Tibial artery (tissue), 4 donors: ENCODE measurements around the gene BANF2.

ENCODE experiments used
- DNase-seq, 2 donors: peaks; one replicate each; pipeline ENCODE4 v3.0.0-alpha.2; 2019
- H3K27ac ChIP-seq, 2 donors: fragments of 200-600 bp; sonication (generic) in 1 of 2; 1 replicate in 1 of 2; 2 replicates in 1 of 2; pipeline ENCODE4 v1.5.1; 2018 to 2019; ENCODE audit warnings: mild to moderate bottlenecking in 1 of 2
- H3K27me3 ChIP-seq, 2 donors: fragments of 200-600 bp; sonication (generic) in 1 of 2; one replicate each; pipeline versions ENCODE4 v1.5.1 to v1.6.0; 2016 to 2019
- H3K36me3 ChIP-seq, 3 donors: fragments of 200-600 bp; sonication (generic) in 2 of 3; one replicate each; pipeline ENCODE4 v1.5.1; 2016 to 2019; ENCODE audit warnings: mild to moderate bottlenecking in 2 of 3
- H3K4me1 ChIP-seq, 4 donors: fragments of 200-600 bp; sonication (generic) in 2 of 4; 1 replicate in 3 of 4; 2 replicates in 1 of 4; pipeline ENCODE4 v1.5.1; 2016 to 2019
- H3K4me3 ChIP-seq, 2 donors: fragments of 200-600 bp; sonication (generic) in 1 of 2; 1 replicate in 1 of 2; 2 replicates in 1 of 2; pipeline ENCODE4 v1.5.1; 2018 to 2019; ENCODE audit warnings: mild to moderate bottlenecking in 2 of 2
- H3K9me3 ChIP-seq, 3 donors: fragments of 200-600 bp; sonication (generic) in 1 of 3; one replicate each; pipeline ENCODE4 v1.5.1; 2016 to 2019
- intact Hi-C: fragments of 100-400 bp; cut with DNase I; formaldehyde crosslinking; loops from one replicate; pipeline ENCODE4 v1.15.0; 2023; ENCODE audit warnings: low total_unique reads
- TF ChIP-seq, protein P1 (sequence below), 2 experiments: fragments of 200-600 bp in 1 of 2; fragments of 450-650 bp in 1 of 2; IDR thresholded peaks; one replicate each; pipeline ENCODE4 v1.5.1; 2017 to 2019; ENCODE audit warnings: antibody characterized with exemption in 2 of 2, mild to moderate bottlenecking in 1 of 2, moderate library complexity in 1 of 2

The BANF2 gene

DNA sequence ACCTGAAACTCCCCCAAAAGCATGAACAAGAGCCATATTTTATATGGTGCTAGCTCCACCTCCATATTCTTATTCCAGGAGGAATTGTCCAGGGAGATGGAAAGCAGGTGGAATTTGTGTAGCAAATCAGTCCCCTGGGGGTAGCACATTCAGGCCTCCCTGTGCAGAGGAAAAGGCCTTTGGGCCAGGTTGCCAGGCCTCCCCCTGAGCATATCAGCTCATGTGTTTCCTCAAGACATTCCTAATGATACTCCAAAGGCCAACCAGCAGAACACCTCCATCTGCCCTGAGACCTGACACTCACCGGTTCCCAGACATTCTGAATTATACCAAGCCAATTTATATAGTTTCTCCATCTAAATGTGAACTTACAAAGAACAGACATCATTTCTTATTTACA lies 2.6 kb upstream of the BANF2 start:
- no peaks in the 10 kb centered on the region for H3K27me3 ChIP-seq
- DNase-seq: peak in 1 of 2 donors; percentile 23
- TF ChIP-seq, protein P1, sequence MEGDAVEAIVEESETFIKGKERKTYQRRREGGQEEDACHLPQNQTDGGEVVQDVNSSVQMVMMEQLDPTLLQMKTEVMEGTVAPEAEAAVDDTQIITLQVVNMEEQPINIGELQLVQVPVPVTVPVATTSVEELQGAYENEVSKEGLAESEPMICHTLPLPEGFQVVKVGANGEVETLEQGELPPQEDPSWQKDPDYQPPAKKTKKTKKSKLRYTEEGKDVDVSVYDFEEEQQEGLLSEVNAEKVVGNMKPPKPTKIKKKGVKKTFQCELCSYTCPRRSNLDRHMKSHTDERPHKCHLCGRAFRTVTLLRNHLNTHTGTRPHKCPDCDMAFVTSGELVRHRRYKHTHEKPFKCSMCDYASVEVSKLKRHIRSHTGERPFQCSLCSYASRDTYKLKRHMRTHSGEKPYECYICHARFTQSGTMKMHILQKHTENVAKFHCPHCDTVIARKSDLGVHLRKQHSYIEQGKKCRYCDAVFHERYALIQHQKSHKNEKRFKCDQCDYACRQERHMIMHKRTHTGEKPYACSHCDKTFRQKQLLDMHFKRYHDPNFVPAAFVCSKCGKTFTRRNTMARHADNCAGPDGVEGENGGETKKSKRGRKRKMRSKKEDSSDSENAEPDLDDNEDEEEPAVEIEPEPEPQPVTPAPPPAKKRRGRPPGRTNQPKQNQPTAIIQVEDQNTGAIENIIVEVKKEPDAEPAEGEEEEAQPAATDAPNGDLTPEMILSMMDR (IDR thresholded peaks at IDR 0.05): no peak
- no peak overlapping the region for H3K4me3 ChIP-seq
- intact Hi-C loops: no loop called here
- H3K27ac ChIP-seq: no peak overlapping the region
- no peaks in the 10 kb centered on the region for H3K36me3 ChIP-seq
- H3K9me3 ChIP-seq: no peaks in the 10 kb centered on the region
- peaks cover 0 to 9% (median 0%) of the 10 kb centered on the region in 4 donors for H3K4me1 ChIP-seq

DNA sequence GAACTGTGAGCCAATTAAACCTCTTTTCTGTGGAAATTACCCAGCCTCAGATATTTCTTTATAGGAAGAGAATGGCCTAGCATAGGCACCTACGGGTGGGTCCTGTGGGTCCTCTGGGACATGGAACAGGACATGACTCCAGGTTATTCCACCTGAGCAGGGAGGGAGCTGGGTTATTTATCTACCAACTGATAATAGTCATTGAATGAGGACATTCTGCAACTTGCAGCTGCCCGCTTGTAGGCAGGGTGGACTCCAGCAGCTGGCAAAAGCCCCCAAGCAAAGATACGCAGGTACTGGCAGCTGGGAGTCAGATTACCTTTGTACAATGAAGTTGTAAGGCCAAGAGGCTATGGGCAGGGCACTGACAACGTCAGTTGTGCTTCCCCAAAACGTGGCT lies 1.4 kb upstream of the BANF2 start:
- intact Hi-C loops: no loop called here
- Histone ChIP-seq H3K27me3 (no peaks in the 10 kb centered on the region), H3K4me1 (peaks cover 0 to 5% (median 0%) of the 10 kb centered on the region in 4 donors), H3K27ac (no peak overlapping the region), H3K36me3 (no peaks in the 10 kb centered on the region), H3K4me3 (no peak overlapping the region), H3K9me3 (no peaks in the 10 kb centered on the region)
- DNase-seq: no peak
- TF ChIP-seq, protein P1 (IDR thresholded peaks at IDR 0.05): no peak

- Histone ChIP-seq H3K4me1 (no peaks in the 10 kb centered on the region), H3K27me3 (no peaks in the 10 kb centered on the region), H3K27ac (no peak overlapping the region), H3K36me3 (no peaks in the 10 kb centered on the region), H3K4me3 (no peak overlapping the region), H3K9me3 (no peaks in the 10 kb centered on the region)
- DNase-seq: no peak
- intact Hi-C loops: no loop called here
- TF ChIP-seq, protein P1 (IDR thresholded peaks at IDR 0.05): no peak
Observed at GRCh38 chr20:17700637-17701036, 871 bp downstream of the BANF2 start.

GRCh38 chr20:17701826-17702225 lies 2.1 kb downstream of the BANF2 start:
- no peaks in the 10 kb centered on the region for H3K4me1 ChIP-seq
- no peaks in the 10 kb centered on the region for H3K27me3 ChIP-seq
- no peak overlapping the region for H3K27ac ChIP-seq
- no peak overlapping the region for H3K4me3 ChIP-seq
- H3K36me3 ChIP-seq: no peaks in the 10 kb centered on the region
- no peaks in the 10 kb centered on the region for H3K9me3 ChIP-seq
- peak in 1 of 2 donors; percentile 17 for DNase-seq
- TF ChIP-seq, protein P1 (IDR thresholded peaks at IDR 0.05): no peak
- intact Hi-C loops: no loop called here

GRCh38 chr20:17704589-17705317 lies 5.0 kb downstream of the BANF2 start:
- no peak overlapping the region for H3K4me3 ChIP-seq
- intact Hi-C loops: no loop called here

More at GRCh38 chr20:17704589-17705317, 5.0 kb downstream of the BANF2 start:
- Histone ChIP-seq H3K27me3 (no peaks in the 10 kb centered on the region), H3K4me1 (no peaks in the 10 kb centered on the region), H3K9me3 (no peaks in the 10 kb centered on the region), H3K27ac (no peak overlapping the region), H3K36me3 (no peaks in the 10 kb centered on the region)
- TF ChIP-seq, protein P1 (IDR thresholded peaks at IDR 0.05): no peak
- no peak for DNase-seq
